Neural progenitor cell (in vitro differentiated cells): ENCODE data around the gene PTP4A2. TPM values are rescaled to one million over a fixed set of nuclear protein-coding genes. Genes with fewer than 3 reads are reported as not detected.

ENCODE experiments used
- DNase-seq: peaks from one replicate; pipeline ENCODE4 v3.0.0-alpha.2; 2016; ENCODE audit warnings: low spot score
- H2AFZ ChIP-seq: fragments of 200-600 bp; sonication (generic); replicated peaks from 2 replicates; pipeline ENCODE4 v1.6.1; 2016; ENCODE audit warnings: antibody characterized with exemption
- H3F3A ChIP-seq: fragments of 200-600 bp; sonication (generic); 2 replicates; pipeline ENCODE4 v1.6.1; 2016; ENCODE audit warnings: antibody characterized with exemption, low read depth
- H3K27ac ChIP-seq: fragments of 200-600 bp; sonication (generic); 2 replicates; pipeline ENCODE4 v1.5.1; 2016; ENCODE audit warnings: mild to moderate bottlenecking
- H3K27me3 ChIP-seq: fragments of 200-600 bp; sonication (generic); 2 replicates; pipeline ENCODE4 v1.6.1; 2016; ENCODE audit warnings: mild to moderate bottlenecking, moderate library complexity
- H3K36me3 ChIP-seq: fragments of 200-600 bp; sonication (generic); 2 replicates; pipeline ENCODE4 v1.5.1; 2016
- H3K4me1 ChIP-seq: fragments of 200-600 bp; sonication (generic); 2 replicates; pipeline ENCODE4 v1.6.1; 2016; ENCODE audit warnings: mixed run types
- H3K4me2 ChIP-seq: fragments of 200-600 bp; sonication (generic); 2 replicates; pipeline ENCODE4 v1.6.1; 2016
- H3K4me3 ChIP-seq: fragments of 200-600 bp; sonication (generic); 2 replicates; pipeline ENCODE4 v1.5.1; 2016
- H3K79me2 ChIP-seq: fragments of 200-600 bp; sonication (generic); 2 replicates; pipeline ENCODE4 v1.6.1; 2016; ENCODE audit warnings: low read depth
- H3K9ac ChIP-seq: fragments of 200-600 bp; sonication (generic); 2 replicates; pipeline ENCODE4 v1.6.1; 2016
- H3K9me3 ChIP-seq: fragments of 200-600 bp; sonication (generic); 2 replicates; pipeline ENCODE4 v1.5.1; 2016; ENCODE audit warnings: low read depth
- H4K20me1 ChIP-seq: fragments of 200-600 bp; sonication (generic); 2 replicates; pipeline ENCODE4 v1.6.1; 2016; ENCODE audit warnings: low read depth
- H3K27ac Mint-ChIP-seq: 3 replicates; pipeline ENCODE4 v1.8.0; 2021; ENCODE audit warnings: mixed read lengths
- H3K27me3 Mint-ChIP-seq: 2 replicates; pipeline ENCODE4 v1.8.0; 2022; ENCODE audit warnings: low read depth, mild to moderate bottlenecking, inconsistent platforms, moderate library complexity, mixed read lengths; ENCODE audit not compliant: insufficient read depth
- H3K36me3 Mint-ChIP-seq: 3 replicates; pipeline ENCODE4 v1.8.0; 2021; ENCODE audit warnings: mixed read lengths
- H3K4me1 Mint-ChIP-seq: 3 replicates; pipeline ENCODE4 v1.8.0; 2021; ENCODE audit warnings: mixed read lengths
- H3K4me3 Mint-ChIP-seq: 3 replicates; pipeline ENCODE4 v1.8.0; 2021; ENCODE audit warnings: mild to moderate bottlenecking, moderate library complexity, mixed read lengths
- H3K9me3 Mint-ChIP-seq: 3 replicates; pipeline ENCODE4 v1.8.0; 2020; ENCODE audit warnings: mixed read lengths
- EZH2 ChIP-seq: fragments of 200-600 bp; sonication (generic); IDR thresholded peaks from 2 replicates; pipeline ENCODE4 v1.6.1; 2017; ENCODE audit warnings: antibody characterized with exemption, mild to moderate bottlenecking, moderate library complexity
- EZH2phosphoT487 ChIP-seq: fragments of 200-600 bp; sonication (generic); IDR thresholded peaks from 2 replicates; pipeline ENCODE4 v1.6.1; 2017; ENCODE audit warnings: antibody characterized with exemption
- total RNA-seq: library from RNA; depleted of rRNA; stranded (reverse); fragments of >200 nt; gene quantifications from 2 replicates; pipeline ENCODE4 v1.2.3, GENCODE V29; 2015; ENCODE audit warnings: low replicate concordance
- TF ChIP-seq, protein P1 (sequence below): fragments of 200-600 bp; sonication (generic); IDR thresholded peaks from 2 replicates; pipeline ENCODE4 v1.5.1; 2017; ENCODE audit warnings: antibody characterized with exemption, mild to moderate bottlenecking

Gene PTP4A2
- total RNA-seq, 1 donor from 2014 or later, result 540 TPM

DNA sequence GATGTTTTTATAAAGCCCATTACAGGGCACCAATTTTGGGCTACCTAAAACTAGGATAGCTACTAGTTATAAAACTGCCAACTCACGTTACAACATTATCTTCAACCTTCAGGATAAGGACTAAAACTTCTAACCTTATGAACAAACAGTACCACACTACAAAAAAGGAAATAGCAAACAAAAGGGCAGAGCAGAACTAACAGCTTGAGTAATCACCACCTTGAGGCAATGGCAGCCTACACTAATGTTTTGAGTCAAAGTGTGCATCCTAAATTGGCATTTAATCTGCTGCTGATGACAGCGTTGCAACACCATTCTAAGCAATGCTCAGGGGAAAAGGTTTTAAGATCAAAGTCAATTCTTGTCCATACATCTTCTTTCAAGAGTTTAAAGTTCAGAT lies 27.2 kb downstream of the PTP4A2 start:
- Mint-ChIP-seq H3K4me3 (no peak overlapping the region), H3K36me3 (peaks cover 32% of the 10 kb centered on the region)
- H3K4me3 ChIP-seq, result no peak overlapping the region

DNA sequence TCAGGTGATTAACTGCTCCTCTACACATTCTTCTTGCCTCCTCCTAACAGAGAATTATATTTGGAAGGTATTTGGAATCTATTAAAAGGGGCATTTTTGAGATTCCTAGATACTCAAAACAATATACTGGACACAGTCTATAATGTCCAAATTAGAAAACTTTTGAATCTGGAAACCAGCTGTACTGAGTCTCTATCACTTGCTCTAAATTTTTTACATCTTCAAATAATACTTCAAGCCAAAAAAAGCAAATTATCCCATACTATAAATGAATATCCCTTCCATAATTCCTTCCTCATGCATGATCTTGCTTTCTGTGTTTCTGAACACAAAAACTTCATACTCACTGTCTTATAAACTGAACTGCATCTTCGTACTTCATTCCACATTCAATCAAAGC lies 28.5 kb downstream of the PTP4A2 start:
- DNase-seq, result no peak
- Mint-ChIP-seq H3K27ac (no peak overlapping the region), H3K36me3 (peaks cover 27% of the 10 kb centered on the region), H3K4me3 (no peak overlapping the region), H3K9me3 (no peaks in the 10 kb centered on the region), H3K27me3 (no peaks in the 10 kb centered on the region), H3K4me1 (no peaks in the 10 kb centered on the region)
- no peaks in the 10 kb centered on the region for H3K27me3 ChIP-seq
- no peaks in the 10 kb centered on the region for H3K9me3 ChIP-seq
- no peak overlapping the region for H2AFZ ChIP-seq
- TF ChIP-seq EZH2, result no peak
- TF ChIP-seq EZH2phosphoT487, result no peak
- no peaks in the 10 kb centered on the region for H3F3A ChIP-seq
- no peak overlapping the region for H3K27ac ChIP-seq
- no peak overlapping the region for H3K4me2 ChIP-seq
- no peak overlapping the region for H3K9ac ChIP-seq
- H3K79me2 ChIP-seq, result peaks cover 39% of the 10 kb centered on the region
- peaks cover 23% of the 10 kb centered on the region for H3K36me3 ChIP-seq
- peaks cover 16% of the 10 kb centered on the region for H3K4me1 ChIP-seq
- H4K20me1 ChIP-seq, result peaks cover 20% of the 10 kb centered on the region
- H3K4me3 ChIP-seq, result no peak overlapping the region

More for the DNA sequence above, 27.2 kb downstream of the PTP4A2 start:
- Histone ChIP-seq H2AFZ (no peak overlapping the region), H3K4me1 (peaks cover 16% of the 10 kb centered on the region), H3K79me2 (peaks cover 44% of the 10 kb centered on the region), H3K9ac (no peak overlapping the region), H4K20me1 (peaks cover 20% of the 10 kb centered on the region), H3K36me3 (peaks cover 23% of the 10 kb centered on the region), H3K27me3 (no peaks in the 10 kb centered on the region), H3F3A (no peaks in the 10 kb centered on the region), H3K9me3 (no peaks in the 10 kb centered on the region), H3K27ac (no peak overlapping the region), H3K4me2 (no peak overlapping the region)
- Mint-ChIP-seq H3K27ac (no peak overlapping the region), H3K4me1 (no peaks in the 10 kb centered on the region), H3K9me3 (no peaks in the 10 kb centered on the region), H3K27me3 (no peaks in the 10 kb centered on the region)
- DNase-seq, result no peak
- TF ChIP-seq EZH2phosphoT487, result no peak
- no peak for TF ChIP-seq EZH2
- TF ChIP-seq, protein P1, sequence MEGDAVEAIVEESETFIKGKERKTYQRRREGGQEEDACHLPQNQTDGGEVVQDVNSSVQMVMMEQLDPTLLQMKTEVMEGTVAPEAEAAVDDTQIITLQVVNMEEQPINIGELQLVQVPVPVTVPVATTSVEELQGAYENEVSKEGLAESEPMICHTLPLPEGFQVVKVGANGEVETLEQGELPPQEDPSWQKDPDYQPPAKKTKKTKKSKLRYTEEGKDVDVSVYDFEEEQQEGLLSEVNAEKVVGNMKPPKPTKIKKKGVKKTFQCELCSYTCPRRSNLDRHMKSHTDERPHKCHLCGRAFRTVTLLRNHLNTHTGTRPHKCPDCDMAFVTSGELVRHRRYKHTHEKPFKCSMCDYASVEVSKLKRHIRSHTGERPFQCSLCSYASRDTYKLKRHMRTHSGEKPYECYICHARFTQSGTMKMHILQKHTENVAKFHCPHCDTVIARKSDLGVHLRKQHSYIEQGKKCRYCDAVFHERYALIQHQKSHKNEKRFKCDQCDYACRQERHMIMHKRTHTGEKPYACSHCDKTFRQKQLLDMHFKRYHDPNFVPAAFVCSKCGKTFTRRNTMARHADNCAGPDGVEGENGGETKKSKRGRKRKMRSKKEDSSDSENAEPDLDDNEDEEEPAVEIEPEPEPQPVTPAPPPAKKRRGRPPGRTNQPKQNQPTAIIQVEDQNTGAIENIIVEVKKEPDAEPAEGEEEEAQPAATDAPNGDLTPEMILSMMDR, result no peak

DNA sequence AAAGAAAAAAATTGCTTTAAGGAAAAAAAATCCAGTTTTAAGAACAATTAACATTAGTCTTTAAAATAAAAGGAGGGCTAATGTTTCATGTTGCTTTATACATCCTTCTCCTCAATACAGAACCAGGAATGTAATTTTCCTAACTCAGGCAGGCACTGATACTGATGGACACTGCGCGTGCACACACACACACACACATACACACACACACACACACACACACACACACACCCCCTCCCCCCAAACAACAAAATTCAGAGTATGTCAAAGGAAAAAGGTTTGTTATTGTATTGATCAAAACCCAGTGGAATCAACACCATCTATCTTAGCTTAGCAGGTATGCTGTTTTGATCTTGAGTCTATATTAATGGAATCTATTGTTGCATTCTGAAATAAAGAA lies 31.6 kb downstream of the PTP4A2 start:
- H3K36me3 ChIP-seq, result peaks cover 10% of the 10 kb centered on the region
- H3K4me2 ChIP-seq, result no peak overlapping the region
- H3K27ac ChIP-seq, result no peak overlapping the region
- TF ChIP-seq, protein P1, result no peak
- TF ChIP-seq EZH2phosphoT487 (no peak), EZH2 (no peak)
- Mint-ChIP-seq H3K4me3 (no peak overlapping the region), H3K9me3 (peaks cover 8% of the 10 kb centered on the region), H3K4me1 (no peaks in the 10 kb centered on the region), H3K27ac (no peak overlapping the region), H3K27me3 (no peaks in the 10 kb centered on the region), H3K36me3 (peaks cover 20% of the 10 kb centered on the region)
- H3F3A ChIP-seq, result no peaks in the 10 kb centered on the region
- H2AFZ ChIP-seq, result no peak overlapping the region
- no peaks in the 10 kb centered on the region for H3K9me3 ChIP-seq
- peaks cover 3% of the 10 kb centered on the region for H4K20me1 ChIP-seq
- H3K4me1 ChIP-seq, result no peaks in the 10 kb centered on the region
- H3K79me2 ChIP-seq, result peaks cover 11% of the 10 kb centered on the region
- H3K9ac ChIP-seq, result no peak overlapping the region
- no peak for DNase-seq
- H3K4me3 ChIP-seq, result no peak overlapping the region
- no peaks in the 10 kb centered on the region for H3K27me3 ChIP-seq

DNA sequence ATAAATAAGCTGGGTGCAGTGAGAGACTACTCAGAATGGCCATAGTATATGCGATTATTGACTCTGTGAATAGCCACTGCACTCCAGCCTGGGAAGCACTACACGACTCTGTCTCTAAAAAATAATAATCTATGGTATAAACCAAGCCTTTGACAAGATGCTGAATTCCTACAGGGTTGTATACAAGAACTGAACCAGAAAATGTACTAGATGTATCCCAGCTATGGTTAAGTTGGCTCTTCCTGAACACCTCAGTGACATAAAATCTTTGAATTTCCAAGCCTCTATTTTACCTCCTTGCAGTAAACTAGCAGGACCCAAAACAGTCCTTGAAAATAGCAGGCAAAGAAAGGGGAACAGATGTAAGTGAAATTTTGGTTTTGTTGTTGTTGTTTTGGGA lies 32.5 kb downstream of the PTP4A2 start:
- H3K27me3 ChIP-seq, result no peaks in the 10 kb centered on the region
- H3K36me3 Mint-ChIP-seq, result peaks cover 20% of the 10 kb centered on the region
- no peaks in the 10 kb centered on the region for H4K20me1 ChIP-seq
- H3K27ac ChIP-seq, result no peak overlapping the region
- H3F3A ChIP-seq, result no peaks in the 10 kb centered on the region
- H3K36me3 ChIP-seq, result peaks cover 10% of the 10 kb centered on the region
- TF ChIP-seq, protein P1, result no peak
- TF ChIP-seq EZH2 (no peak), EZH2phosphoT487 (no peak)
- no peak overlapping the region for H3K9ac ChIP-seq
- H3K4me2 ChIP-seq, result no peak overlapping the region
- no peak overlapping the region for H3K4me3 ChIP-seq
- no peak overlapping the region for H2AFZ ChIP-seq
- no peaks in the 10 kb centered on the region for H3K4me1 ChIP-seq
- H3K27ac Mint-ChIP-seq, result no peak overlapping the region
- DNase-seq, result no peak
- H3K9me3 Mint-ChIP-seq, result peaks cover 8% of the 10 kb centered on the region
- H3K27me3 Mint-ChIP-seq, result no peaks in the 10 kb centered on the region
- H3K4me1 Mint-ChIP-seq, result no peaks in the 10 kb centered on the region
- H3K79me2 ChIP-seq, result peaks cover 3% of the 10 kb centered on the region
- H3K4me3 Mint-ChIP-seq, result no peak overlapping the region
- H3K9me3 ChIP-seq, result no peaks in the 10 kb centered on the region
